Measurements from ENCODE around the gene IGSF9B.

IGSF9B gene

GRCh38 chr11:133919330-133920108, 37.2 kb downstream of the IGSF9B start:
- DNase-seq (ENCODE audit: low spot score): no peak

GRCh38 chr11:133918608-133919260, 38.0 kb downstream of the IGSF9B start:
- no peak for DNase-seq (ENCODE audit: low spot score)

GRCh38 chr11:133917921-133918607, 38.7 kb downstream of the IGSF9B start:
- DNase-seq (ENCODE audit: low spot score): no peak

- DNase-seq (ENCODE audit: low spot score): no peak
Observed at GRCh38 chr11:133916784-133917440, 39.9 kb downstream of the IGSF9B start.

DNA sequence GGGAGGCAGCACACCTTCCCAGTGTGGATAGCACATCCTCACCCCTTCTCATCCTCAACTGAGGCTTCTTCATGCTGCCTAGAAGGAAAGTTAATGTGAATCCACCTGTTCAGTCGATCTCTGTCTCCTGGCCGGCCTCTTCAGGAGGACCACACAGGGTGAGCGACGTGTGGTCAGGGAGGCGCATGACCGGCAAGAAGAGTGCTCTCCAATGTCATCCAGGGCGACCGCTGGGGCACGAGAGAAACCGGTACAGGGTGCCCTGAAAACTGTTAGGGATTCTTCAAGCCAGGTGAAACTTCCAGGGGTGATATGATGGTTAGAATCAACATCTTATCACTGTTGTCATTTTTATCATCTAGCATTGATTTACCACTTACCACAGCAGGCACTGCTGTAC, 43.0 kb downstream of the IGSF9B start:
- DNase-seq (ENCODE audit: low spot score): no peak

DNA sequence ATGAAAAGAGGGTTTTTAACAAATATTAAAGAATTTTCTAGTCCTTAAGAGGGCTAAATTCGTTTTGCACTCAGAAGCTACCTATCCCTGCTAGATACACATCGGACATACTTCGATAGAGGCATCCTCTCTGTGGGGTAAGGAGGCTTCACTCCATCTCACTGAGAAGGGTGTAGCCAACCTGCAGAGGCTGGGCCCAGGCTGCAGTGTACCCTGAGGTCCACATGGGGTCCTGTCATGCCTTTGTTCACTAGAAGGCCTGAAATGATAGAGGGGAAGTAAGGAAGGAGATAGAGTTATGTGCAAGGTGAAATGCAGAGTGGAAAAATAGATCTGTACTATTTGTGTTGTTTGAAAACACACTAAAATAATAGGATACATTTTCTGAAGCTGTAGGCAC, 45.6 kb downstream of the IGSF9B start:
- no peak for DNase-seq (ENCODE audit: low spot score)

- no peak for DNase-seq (ENCODE audit: low spot score)
Observed at GRCh38 chr11:133910101-133910500, 46.7 kb downstream of the IGSF9B start.

GRCh38 chr11:133908827-133909226, 47.9 kb downstream of the IGSF9B start:
- DNase-seq (ENCODE audit: low spot score): no peak

DNA sequence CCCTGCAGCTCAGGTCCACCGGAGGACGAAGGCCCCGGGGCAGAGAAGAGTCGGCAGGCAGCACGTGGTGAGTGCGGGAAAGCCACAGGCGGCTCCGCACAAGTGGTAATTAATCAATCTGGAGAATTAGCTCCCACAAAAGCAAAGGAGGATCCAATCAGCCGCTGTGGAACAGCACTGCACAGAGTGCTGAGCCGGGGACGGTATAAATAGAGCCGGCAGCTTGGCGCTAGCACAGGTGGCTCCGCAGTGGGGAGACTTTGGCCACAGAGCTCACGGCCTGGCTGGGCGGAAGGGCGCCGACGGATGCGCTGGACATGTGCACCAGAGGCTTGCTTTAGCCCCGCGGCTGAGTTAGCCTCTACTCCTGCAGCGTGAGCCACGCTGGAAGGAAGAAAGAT, 48.9 kb downstream of the IGSF9B start:
- no peak for DNase-seq (ENCODE audit: low spot score)

- no peak for DNase-seq (ENCODE audit: low spot score)
Observed at GRCh38 chr11:133907216-133907615, 49.6 kb downstream of the IGSF9B start.

- no peak for DNase-seq (ENCODE audit: low spot score)
Observed at GRCh38 chr11:133906746-133907145, 50.0 kb downstream of the IGSF9B start.

DNA sequence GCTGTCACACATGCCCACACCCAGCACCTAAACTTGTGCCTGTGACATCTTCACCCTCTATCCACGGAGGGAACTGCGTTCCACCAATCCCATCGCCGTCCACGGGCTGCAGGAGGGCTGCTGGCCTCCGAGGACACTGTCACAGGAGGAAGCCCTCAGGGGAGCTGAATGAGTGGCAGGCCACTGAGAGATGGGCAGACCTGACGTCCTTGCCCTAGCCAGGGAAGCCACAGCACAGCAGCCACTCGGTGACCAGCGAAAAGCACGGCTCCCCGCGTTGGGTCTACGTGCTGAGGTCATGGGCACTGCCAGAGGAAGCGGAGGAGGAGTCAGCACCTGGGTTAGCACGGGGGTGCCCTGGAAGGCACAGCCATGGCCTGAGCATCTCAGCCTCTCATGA, 50.5 kb downstream of the IGSF9B start:
- DNase-seq (ENCODE audit: low spot score): no peak

DNA sequence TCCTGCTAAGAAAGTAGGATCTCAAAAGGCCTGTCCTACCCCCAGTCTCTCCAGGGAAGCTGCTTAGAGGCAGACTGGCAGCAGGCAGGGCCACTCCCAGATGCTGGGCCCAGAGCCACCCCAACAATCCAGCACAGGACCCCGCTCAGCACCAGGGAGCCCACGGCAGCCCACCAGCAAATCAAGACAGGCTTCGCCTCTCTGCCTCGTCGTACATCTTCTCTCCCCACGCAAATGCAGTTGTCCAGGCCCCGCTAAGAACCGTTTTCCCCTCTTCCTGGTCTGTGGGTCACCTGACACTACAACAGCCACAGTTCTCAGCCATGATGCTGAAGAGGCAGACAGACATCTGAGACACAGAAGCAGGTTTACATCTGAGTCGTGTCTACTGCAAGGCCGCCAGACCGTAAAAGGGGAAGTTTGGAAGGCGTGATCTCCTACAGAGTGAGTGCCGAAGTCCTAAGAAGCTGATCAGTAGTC, 51.1 kb downstream of the IGSF9B start:
- no peak for DNase-seq (ENCODE audit: low spot score)

DNA sequence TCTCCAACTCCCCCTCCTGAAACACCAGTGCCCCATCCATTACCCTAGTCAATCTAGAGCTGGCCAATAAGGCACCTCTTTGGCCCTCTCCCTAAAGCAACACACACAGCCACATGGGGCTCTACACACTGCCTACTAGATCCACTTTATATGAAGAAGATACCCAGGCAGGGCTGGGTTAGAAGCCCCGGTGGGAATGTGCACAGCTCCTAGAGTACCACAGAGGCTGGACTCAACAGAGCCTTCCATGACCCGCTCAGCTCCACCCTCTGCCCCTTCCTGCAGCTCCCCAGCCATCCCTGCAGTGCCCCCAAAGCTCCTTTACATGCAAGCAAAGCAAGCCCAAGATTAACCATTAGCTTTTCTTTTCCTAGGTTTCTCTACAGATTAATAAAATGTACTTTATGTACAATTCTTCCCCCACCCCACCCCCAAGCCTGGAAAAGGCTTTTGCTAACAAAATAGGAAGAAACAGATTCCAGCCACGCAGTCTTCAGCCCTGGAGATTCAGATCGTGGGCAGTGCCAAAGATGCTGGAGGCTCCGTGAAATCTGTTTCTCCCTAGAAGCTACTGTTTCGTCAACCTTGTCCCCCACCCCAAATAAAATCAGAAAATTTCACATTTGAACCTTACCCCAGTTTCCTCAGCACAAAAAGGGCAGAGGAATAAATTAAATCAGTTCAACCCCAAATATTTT, 51.8 kb downstream of the IGSF9B start:
- DNase-seq (ENCODE audit: low spot score): no peak

- no peak for DNase-seq (ENCODE audit: low spot score)
Observed at GRCh38 chr11:133903875-133904817, 52.6 kb downstream of the IGSF9B start.

- DNase-seq (ENCODE audit: low spot score): no peak
Observed at GRCh38 chr11:133903056-133903455, 53.7 kb downstream of the IGSF9B start.

DNA sequence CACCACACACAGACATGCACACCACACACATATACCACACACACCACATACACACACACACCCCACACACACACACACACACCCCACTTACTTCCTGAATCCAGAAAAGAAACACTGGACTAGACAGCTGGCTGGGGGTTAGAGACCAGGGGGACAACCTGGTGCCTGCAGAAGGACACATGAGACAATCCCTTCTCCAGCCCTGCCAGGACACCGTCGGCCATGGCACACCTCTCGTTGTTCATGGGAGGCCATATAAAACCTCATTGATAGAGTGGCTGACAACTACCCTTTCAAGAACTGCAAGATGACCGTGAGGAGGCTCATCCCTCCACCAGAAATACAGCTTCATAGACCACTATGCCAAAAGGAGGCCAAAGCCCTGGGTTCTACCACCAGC, 54.3 kb downstream of the IGSF9B start:
- DNase-seq (ENCODE audit: low spot score): no peak

- no peak for DNase-seq (ENCODE audit: low spot score)
Observed at GRCh38 chr11:133901999-133902398, 54.8 kb downstream of the IGSF9B start.

DNA sequence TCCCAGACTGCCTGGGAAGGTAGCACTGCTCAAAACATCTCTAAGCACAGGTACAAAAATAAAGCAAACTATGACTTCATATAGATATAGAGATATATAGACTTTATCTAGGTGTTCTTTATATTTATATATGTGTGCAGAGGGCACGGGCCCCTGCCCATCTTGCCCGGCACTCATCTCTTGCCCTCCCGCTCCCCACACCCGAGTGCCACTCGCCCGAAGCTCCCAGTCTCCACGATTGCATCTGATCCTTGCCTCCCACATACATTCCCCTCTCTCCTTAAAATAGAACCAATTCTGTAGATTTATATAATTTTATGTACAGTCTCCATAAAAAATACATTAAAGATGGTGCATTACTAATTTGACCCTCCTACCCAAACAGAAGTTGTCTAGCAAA, 55.5 kb downstream of the IGSF9B start:
- no peak for DNase-seq (ENCODE audit: low spot score)
